HG03108 (cell line): ENCODE data around the gene U2AF2.

ENCODE experiments used
- ATAC-seq: cut with Tn5 transposase; IDR thresholded peaks from one replicate; pipeline ENCODE4 v1.9.1; 2021; ENCODE audit warnings: moderate library complexity; ENCODE audit not compliant: unreplicated experiment

U2AF2 gene

DNA sequence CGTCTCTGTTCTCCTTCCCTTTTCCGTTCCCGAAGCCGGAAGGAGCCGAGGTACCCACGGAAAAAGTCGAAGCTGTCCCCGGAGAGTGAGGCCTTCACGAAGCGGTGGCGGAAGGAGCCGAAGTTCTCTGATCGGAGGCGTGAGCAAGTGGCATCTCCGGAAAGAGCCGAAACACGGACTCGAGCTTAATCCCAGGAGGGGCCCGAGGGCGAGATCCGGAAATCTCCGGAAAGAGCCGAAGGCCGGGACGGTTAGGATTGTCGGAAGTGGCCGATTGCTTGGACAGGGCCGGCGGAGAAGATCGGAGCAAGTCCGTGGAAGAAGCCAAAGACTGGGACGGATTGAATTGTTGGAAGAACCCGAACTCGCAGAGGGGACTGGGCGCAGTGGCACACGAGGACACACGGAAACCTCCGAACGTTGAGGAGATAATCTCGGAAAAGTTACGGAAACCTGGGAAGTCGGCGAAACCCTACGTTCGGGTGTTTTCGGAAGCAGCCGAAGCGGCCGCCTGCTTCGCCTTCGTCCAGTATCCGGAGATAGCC, 440 bp upstream of the U2AF2 start:
- ATAC-seq: peak; percentile 37

DNA sequence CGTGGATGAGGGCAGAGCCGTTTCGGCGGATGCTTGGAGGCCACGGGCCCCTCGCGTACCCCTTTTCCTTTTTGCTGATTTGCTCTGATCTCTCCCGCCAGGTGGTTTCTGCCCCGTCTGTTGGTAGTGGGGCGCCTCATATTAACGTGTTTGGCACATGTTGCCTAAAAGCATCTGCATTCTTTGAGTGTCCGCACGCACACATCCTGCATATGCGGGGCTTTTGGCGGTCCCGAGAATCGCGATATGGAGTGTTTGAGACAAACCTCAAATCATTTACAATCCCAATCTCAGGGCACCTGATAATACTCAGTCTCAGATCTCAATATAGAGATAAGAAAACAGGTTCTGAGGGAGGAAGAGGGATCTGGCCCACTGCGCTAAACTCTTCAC, 809 bp downstream of the U2AF2 start:
- no peak for ATAC-seq

DNA sequence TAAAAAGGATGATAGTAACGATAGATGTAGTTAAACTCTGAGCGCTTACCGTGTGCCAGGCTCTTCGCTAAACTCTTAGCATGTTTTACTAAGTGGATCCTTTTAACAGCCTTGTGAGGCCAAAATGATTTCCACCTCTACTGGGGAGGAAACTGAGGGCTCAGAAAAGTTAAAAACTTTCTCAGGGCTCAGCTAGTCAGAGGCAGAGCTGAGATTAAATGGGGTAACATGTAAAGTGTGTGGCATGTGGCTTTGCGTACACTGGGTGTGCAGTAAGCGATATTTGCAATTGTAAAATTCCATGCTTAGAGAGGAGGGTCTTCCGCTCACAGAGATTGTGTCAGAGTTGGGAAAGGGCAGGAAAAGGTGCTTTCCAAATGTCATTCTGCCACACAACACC, 1.7 kb downstream of the U2AF2 start:
- ATAC-seq: no peak

DNA sequence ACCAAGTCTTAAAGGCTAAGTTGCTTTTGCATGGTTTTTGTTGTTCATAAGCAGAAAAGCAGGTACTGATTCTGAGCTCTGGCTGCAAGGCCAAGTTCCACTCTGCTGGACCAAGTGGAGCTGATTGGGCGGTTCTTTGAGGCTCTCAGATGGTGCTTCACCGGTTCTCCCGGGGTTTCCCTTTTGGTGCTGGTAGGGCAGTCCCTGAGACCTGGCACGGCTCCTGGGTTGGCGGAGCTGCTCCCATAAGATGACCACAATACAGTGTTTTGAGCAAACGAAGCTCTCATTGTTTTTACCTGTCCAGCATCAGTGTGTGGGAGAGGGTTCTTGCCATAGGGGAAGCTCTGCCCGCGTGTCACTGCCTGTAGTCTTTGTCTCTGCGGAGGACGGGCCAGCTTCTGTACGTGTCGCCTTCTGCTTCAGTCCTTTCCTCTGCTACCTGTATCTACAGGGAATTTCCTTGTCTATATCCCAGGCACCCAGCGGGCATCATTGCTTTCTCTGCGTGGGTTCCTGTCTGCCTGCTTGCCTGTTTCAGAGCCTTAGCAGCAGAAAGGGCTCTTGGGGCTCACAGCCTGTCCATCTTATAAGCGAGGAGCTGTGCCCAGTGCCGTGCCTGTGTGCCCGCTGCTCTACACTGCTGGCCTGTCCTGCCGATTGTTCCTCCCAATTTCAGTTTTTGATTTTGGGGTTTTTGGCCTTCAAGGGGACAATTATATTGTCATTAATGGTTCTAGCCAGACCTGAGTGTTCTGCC, 2.3 kb downstream of the U2AF2 start:
- no peak for ATAC-seq

DNA sequence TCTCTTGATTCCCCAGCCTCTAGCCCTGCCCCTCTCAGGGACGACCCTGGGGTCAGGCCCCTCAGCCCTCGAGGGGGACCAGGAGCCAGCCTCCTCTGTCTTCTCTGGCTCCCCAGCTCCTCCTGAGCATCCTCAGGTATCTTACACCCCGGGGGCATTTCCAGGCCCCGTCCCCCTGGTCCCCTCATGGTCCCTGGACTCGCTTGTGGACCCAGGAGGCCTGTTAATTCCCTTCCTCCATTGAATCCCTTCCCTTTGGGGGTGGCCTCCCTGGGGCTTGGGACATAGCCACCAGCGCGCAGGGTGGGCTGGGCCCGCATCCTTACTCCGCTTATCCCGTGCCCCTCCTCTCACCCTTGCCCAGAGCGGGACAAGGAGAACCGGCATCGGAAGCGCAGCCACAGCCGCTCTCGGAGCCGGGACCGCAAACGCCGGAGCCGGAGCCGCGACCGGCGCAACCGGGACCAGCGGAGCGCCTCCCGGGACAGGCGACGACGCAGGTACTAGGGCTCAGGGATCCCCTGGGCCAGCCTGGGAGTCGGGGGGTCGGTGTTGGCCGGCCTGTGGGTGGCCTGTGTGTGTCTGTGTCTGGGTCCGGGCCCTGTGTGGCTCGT, 4.1 kb downstream of the U2AF2 start:
- no peak for ATAC-seq

DNA sequence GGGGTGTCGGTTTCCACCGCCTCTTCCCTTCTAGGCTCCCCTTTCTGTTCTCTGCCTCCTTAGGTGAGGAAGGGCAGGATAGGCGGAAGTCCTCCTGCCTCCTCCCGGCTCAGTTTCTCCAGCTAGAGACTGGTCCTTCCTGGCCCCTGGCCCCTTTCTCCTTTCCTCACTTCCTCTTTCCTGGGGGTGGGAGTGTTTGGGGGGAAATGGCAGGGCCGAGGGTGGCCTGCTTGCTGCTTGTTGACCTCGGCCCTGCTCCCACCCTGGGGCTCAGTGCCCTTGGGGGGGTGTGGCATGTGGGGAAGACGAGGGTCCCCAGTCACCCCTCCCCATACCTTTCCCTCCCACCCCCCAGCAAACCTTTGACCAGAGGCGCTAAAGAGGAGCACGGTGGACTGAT, 5.0 kb downstream of the U2AF2 start:
- no peak for ATAC-seq

DNA sequence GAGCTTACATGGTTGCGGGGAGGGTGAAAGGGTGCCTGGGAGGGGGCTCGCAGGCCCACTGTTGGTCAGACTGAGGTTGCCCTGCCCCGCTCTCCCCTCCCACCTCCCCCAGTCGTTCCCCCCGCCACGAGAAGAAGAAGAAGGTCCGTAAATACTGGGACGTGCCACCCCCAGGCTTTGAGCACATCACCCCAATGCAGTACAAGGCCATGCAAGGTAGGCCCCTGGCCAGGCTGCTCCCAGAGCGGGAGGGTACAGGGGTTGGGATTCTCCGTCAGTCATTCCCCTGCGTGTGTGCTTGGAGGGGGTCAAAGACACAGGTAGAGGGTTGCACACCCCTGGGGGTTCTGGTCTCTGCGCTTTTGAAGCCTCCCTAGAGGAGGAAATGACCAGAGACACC, 5.6 kb downstream of the U2AF2 start:
- no peak for ATAC-seq

DNA sequence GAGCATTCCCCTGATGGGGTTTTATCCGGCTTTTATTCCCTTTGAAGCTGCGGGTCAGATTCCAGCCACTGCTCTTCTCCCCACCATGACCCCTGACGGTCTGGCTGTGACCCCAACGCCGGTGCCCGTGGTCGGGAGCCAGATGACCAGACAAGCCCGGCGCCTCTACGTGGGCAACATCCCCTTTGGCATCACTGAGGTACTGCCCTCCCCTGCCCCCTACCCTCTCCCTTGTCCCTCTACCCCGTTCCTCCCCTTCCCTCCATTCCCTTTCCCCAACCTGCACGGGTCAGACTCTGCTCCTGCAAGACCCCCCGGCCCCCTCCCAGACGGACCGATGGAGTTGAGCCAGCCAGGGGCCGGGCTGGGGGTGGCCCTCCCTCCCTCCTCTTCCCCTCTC, 6.2 kb downstream of the U2AF2 start:
- ATAC-seq: no peak

DNA sequence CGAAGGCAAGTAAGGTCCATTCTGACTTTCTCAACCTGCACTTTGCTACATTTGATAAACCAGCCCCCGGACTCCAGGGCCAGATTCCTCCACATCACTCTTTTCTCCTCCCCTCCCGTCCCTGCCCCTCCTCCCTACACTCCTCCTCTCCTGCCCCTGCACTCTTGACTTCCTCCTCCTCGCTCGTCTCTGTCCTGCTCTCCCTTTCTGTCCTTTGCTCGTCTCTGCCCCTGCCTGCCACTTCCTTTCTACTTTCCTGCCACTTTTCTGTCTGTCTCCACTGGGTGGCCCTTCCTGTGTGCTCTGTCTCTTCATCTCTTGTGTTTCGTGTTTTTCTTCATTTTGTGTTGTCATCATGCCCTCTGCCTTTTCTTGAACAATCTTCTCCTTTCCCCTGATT, 7.0 kb downstream of the U2AF2 start:
- ATAC-seq: no peak

DNA sequence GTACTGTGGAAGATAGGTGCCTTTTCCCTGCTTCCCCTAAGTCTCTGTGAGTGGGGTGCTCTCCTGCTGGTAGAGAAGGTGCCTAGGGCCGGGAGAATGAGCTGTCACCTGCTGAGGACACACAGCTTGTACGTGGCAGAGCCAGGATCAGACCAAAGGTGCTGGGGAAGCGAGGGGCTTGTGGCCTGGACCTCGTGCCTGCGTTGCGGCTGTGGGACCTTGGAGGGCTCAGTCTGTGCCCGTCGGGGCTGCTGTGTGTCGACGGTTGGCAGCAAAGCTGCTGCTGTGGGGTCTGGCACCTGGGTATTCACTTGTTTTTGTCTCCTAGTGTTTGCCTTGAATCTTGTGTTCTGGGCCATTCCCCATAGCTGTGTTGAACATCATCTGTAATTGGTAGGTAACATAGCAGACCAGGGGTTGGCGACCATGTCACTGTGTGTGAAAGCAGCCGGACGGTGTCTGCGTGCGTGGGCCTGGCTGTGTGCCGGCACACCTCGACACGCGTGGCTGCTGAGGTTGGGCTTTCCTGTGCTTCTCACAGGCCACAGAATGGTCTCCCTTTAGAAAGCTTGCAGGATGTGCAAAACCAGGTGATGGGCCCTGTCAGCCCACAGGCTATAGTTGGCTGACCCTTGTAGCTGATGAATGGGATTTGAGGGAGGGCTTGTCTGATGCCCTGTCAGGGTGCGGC, 9.2 kb downstream of the U2AF2 start:
- no peak for ATAC-seq

DNA sequence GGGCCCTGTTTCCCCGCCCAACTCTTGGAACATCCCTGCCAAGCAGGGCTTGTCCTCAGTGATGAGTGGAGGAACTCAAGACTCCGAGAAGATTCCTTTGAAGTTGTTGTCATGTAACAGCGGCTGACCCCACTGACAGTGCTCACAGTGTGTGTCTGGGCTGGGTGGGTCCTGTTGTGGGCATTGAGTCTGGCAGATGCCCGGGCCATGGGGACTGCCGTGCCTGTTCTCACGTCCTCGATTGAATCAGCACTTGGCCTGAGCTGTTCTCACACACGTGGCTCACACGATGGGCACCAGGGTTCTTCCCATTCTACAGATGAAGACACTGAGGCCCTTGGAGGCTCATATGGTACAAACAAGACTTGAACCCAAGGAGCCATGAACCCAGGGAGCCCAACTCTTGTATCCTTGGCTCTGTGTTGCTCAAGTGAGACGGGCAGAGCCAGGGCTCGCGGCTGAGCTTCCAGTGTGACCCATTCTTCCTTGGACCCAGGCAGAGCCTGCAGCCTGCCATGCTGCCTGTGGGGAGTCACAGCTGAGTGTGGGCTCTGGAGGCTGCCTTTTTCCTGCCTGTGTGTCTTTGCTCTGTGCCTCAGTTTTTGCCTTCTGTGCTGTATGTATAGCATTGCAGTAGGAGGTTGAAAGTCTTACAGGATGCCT, 11.6 kb downstream of the U2AF2 start:
- no peak for ATAC-seq

DNA sequence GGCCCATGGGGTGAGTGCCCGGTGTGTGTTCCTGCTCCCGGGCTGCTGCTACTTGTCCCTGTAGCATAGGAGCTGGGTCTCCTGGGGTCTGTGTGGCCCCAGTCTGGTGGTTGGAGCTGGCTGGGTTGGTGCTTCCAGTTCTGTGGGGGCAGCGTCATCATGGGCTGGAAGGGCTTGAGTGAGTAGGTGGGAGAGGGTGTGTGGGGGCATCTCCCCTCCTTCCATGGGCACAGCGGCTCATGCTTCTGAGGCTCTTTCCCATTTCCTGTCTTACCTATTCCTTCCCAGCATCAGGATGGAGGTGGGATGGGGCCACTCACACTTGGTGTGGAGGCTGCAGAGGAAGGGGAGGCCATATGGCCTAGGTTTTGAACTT, 12.2 kb downstream of the U2AF2 start:
- ATAC-seq: no peak

DNA sequence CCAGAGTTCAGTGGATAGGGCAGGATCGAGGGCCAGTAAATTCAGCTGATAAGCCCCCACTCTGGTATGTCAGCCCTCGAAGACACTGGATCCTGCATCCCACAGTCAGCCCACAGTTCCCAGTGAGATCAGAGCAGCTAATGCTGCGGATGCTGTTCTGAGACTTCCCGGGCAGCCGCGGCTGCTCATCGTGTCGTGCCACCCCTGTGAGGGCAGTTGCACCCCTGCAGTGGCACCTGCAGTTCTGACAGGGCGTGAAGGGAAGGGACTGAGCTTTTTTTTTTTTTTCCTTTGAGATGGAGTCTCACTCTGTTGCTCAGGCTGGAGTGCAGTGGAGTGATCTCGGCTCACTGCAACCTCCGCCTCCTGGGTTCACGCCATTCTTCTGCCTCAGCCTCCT, 12.7 kb downstream of the U2AF2 start:
- ATAC-seq: no peak

DNA sequence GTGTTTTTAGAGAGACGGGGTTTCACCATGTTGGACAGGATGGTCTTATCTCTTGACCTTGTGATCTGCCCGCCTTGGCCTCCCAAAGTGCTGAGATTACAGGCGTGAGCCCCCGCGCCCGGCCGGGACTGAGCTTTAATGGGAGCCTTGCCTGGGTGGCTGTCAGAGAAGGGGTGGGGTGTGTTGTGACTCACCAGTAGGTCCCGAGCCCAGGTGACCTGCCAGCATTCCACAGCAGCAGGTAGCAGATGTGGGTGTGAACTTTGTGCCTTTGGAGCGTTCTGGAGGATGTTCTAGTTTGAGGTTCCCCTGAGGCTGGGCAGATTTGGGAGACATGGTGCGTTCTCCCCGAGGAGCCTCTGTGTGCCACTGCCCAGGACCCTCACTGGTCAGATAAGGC, 13.1 kb downstream of the U2AF2 start:
- ATAC-seq: no peak

DNA sequence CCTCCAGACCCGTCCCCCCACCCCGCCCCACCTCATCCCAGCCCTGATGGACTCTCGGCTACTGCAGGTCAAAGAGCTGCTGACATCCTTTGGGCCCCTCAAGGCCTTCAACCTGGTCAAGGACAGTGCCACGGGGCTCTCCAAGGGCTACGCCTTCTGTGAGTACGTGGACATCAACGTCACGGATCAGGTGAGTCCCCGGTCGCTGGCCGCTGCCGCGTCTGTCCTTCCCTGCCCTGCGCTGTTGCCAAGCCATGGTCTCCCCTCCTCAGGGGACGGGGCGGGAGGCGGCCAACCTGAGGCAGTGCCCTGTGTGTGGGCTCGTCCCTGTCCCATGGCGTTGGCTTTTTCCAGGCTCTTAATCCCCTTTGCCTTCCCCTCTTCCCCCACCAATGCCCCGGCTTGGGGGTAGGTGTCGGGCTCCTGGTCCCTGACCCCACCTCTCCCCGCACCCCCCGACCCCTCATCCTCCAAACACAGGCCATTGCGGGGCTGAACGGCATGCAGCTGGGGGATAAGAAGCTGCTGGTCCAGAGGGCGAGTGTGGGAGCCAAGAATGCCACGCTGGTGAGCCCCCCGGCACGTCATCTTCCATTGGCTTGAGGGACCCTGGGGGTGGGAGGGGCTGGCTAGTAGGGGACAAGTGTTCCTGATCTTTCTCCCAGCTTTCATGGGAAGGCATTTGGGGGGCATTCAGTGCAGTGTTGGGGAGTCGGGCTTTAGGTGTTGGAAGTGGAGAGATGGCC, 13.9 kb downstream of the U2AF2 start:
- ATAC-seq: no peak

DNA sequence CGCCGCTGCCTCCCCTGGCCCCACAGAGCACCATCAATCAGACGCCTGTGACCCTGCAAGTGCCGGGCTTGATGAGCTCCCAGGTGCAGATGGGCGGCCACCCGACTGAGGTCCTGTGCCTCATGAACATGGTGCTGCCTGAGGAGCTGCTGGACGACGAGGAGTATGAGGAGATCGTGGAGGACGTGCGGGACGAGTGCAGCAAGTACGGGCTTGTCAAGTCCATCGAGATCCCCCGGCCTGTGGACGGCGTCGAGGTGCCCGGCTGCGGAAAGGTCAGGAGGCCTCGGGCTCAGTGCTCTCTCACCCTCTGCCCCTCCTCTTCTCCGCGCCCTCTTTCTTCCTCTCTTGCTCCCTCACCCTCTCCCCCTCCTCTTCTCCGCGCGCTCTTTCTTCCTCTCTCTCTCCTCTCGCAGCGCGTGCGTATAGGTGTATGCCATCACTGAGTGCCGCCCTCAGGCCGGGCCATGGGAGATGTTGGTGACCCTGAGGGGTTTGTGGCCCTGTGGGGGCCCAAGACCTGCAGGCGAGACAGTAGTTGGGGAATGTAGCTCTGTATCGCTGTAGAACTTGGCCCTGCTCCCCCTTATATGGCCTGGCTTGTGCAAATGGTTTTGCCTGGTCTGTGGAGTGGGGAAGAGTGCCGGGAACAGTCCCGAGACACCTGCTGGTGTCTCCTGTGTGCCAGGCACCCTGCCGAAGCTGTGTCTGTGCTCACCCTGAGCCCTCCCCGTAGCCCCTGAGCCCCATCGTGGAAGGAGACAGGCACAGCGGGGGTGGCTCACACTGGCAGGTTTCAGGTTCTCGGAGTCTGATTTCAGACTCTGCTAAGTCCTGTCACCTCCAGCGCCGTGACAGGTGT, 14.8 kb downstream of the U2AF2 start:
- no peak for ATAC-seq

DNA sequence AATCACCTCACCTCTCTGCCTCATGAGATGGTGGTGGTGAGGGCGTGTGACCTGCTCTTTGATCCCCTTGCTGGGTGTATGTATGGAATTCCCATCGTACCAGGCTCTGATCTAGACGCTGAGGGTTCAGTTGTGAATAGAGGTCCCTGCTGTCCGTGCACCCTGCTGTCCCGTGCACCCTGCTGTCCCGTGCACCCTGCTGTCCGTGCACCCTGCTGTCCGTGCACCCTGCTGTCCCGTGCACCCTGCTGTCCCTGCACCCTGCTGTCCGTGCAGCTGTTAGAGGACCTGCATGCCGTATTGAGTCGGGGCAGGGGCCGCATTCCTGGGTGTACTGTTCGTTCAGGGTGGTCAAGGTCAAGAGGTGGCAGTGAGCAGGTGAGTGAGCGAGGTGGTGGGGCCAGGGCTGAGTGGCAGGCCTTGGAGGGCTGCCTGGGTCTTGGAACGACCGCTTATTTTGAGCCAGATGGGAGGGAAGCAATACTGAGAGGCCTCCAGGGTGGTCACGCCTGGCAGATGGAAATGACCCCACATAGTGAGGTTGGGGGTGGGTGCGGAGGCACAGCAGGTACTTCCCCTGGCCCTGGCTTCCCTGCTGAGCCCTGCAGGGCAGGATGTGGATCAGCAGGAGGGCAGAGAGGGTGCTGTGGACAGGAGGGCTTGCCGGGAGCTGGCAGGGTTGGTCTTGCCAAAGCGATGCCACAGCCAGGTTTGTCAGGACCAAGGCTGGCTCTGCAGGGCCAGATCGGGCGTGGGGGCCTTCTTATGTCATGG, 15.6 kb downstream of the U2AF2 start:
- no peak for ATAC-seq

DNA sequence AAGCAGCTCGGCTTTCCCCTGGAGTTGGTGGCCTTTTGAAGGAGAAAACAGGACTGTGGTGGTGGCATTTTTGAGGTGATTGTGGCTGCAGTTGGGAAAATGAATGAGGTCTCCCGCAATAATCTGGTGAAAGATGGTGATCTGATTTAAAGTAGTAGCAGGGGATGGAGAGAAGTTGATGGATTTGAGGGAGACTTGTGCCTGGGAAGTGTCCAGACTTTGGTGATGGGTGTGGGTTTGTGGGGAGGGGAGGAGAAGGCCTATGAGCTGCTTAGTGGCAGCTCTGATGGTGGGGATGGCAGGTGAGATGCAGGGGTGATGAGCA, 16.2 kb downstream of the U2AF2 start:
- no peak for ATAC-seq

DNA sequence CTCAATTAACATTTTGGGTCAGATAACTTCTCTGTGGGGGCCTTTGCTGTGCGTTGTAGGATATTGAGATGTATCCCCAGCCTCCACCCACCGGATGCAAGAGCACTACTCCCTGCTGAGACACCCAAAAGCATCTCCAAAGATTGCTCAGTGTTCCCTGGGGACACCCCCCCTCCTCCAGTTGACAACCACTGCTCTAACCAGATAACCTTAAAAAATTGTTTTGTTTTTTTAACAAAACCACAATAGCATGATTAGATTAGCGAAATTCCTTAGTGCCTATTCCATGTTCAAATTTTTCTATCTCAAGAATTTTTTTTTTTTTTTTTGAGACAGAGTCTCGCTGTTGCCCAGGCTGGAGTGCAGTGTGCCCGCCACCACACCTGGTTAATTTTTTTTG, 17.6 kb downstream of the U2AF2 start:
- ATAC-seq: no peak
